ENCODE measurements around the gene SUN1.
A peak's percentile ranks its signal among the peaks of the same experiment; 100 is the strongest.
"Not testable (repeated sequence)": the region's sequence is repeated elsewhere in the genome, so short reads cannot be mapped to it uniquely, and the experiment has no call there.

The SUN1 gene

DNA sequence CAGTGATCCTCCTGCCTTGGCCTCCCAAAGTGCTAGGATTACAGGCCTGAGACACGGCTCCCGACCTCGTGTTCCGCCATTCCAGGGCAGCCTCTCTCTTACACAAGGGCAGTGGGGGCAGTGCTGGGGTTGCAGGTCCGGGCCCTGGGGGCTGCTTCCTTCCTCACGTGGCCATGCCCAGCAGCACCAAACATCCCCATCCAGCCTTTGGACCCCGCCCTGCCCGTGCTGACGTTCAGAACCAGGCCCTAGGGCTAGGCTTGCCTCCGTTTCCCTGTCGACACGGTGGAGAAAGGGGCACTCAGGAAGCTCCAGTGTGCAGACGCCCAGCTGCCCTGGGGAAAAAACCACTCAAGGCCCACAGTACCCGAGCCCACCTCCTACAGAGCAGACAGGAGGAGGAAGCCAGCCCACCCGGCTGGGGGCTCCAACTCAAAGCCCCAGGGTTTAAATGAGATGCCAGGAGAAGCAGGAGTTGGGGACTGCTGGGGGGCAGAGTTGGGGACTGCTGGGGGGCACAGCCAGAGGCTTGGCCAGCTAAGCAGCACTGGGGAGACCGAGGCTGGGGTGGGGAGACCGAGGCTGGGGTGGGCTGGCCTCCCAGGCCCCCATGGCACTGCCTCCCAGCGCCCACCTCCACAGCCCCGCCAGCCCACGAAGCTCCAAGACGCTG lies 86.3 kb downstream of the SUN1 start:
- DNase-seq (ENCODE audit: low read depth, low spot score): no peak

DNA sequence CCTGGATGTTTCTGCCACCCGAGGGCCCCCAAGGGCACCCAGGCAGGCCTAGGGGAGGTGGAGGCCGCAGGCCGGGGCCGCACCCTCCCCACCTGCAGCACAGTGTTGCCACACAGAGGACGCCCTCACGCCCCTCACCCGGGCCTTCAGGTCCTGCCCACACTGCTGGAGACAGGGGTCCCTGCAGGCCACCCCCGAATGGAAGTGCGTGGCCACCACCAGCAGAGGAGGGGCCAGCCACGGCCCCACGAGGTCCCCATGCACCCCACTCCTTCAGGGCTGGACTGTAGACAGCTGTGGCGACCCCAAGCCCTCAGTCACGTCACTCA lies 86.8 kb downstream of the SUN1 start:
- DNase-seq (ENCODE audit: low read depth, low spot score): no peak

DNA sequence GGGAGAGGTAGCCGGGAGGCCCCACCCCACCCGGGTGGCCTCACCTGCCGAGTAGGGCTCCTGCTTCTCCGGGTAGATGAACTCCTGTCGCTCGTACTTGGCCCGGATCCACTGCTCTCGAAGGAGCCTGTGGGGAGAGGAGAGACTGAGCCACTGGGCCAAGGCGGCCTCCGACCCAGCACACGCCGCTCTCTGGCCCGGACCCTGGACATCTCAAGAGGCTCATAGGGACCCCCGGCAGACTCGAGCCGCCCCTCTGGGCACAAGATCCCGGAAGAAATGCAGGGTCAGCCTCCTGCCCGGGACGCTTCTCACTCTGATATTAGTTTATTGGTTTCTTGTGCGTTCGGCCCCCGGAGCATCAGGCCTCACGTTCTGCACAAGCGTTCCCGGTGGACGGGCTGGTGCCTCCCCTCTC lies 87.7 kb downstream of the SUN1 start:
- no peak for DNase-seq (ENCODE audit: low read depth, low spot score)

DNA sequence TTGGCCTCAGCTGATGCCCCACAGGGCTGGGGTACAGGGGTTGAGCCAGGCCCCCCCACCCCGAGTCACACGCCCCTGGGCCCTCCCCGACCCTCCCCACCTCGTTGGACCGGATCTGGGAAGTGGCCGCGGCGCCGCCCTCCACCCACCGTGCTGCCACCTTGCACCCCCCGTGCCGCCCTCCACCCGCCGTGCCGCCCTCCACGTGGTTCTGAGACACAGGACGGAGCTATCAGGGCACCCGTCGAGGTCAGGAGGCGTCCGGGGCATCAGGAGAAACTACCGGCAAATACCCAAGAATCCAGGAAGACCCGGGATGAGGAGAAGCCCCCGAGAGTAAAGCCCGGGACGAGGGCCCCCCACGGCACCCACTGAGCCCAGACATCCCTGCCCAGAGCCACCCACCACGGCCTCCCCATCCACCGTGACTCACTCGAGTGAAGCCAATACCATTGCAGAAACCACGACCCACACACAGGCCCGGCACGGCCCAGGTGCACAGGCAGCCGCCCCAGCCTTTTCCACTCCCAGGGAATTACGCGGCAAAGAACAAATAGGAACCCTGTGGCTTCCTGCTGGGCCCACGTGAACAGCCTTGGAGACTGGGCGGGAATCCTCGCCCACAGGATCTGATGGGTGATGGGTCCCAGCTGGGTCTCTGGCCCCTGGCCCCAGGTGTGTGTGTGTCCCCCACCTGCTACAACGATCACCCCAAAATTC lies 88.2 kb downstream of the SUN1 start:
- DNase-seq (ENCODE audit: low read depth, low spot score): no peak

DNA sequence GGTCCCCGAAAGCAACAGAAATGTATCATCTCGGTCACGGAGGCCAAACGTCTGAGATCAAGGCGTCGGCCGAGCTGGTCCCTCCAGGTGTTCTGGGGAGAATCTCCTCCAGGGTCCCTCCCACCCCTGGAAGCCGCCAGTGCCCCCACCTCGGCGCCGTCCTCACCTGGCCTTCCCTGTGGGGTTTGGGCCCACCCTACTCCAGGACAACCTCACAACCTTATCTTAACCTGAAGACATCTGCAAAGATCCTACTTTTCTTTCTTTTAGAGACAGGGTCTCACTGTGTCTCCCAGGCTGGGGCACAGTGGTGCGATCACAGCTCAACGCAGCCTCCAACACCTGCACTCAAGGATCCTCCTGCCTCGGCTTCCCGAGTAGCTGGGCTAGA lies 88.8 kb downstream of the SUN1 start:
- DNase-seq (ENCODE audit: low read depth, low spot score): no peak

DNA sequence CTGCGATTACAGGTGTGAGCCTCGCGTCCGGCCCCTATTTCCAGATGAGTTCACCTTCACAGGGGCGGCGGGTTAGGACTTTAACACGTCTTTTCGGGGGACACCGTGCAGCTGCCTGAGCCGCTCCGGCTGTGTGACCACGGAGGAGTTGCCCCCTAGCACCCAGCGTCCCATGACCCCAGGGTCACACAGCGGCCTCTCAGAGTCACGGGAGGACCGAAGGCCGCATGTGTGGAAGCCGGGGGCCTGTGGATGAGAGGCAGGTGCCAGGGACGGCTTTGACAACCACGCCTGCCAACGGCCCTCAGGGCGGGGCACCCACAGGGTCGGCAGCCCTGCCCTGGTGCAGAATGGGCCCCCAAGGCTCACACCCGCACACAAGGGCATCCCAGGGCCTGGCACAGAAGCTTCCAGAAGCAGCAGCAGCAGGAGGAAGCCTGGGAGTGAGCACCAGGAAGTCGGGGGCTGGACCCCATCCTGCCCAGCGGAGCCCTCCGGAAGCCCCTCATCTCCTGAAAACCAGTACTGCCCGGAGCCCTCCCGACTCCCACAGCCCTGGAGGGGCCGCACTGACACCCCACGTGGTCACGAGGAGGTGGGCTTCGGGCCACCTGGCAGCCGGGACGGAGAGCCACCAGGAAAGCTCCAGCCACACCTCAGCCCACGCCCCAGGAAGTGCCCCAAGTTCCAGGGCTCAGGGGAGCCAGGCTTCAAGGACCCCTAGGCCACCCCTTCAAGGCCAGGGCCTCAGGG lies 89.5 kb downstream of the SUN1 start:
- DNase-seq (ENCODE audit: low read depth, low spot score): no peak

DNA sequence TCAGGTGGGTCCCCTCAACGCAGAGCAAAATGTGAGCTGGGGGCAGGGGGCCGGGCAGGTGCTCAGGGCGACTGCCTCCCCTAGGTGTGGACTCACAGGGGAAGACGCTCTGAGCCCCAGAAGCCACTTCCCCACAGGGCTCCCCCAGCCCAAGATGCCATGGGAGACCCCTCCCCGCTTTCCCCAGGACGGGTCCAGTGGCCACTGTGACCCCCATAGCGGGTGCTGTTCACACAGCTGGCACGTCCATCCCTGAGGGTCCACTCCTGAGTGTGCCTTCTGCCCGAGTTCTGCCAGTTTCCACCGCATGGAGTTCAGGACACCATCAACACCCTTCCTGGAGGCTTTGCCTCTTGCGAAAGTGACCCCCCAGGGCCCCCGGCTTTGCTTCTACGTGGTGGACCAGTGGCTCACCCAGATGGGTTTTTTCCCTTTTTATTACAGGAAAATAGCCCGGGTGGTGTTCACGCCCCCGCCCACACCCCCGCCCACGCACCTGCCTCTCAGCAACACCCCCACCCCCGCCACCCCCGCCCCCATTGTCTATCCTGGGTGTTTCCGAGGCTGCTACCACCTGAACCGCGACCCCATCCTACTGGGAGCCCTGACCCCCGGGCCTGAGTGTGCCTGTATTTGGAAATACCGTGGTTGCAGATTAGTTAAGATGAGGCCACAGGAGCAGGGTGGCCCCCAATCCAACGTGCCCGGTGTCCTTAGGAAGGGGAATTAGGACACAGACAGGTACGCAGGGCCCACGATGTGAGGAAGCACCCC lies 90.2 kb downstream of the SUN1 start:
- no peak for DNase-seq (ENCODE audit: low read depth, low spot score)

DNA sequence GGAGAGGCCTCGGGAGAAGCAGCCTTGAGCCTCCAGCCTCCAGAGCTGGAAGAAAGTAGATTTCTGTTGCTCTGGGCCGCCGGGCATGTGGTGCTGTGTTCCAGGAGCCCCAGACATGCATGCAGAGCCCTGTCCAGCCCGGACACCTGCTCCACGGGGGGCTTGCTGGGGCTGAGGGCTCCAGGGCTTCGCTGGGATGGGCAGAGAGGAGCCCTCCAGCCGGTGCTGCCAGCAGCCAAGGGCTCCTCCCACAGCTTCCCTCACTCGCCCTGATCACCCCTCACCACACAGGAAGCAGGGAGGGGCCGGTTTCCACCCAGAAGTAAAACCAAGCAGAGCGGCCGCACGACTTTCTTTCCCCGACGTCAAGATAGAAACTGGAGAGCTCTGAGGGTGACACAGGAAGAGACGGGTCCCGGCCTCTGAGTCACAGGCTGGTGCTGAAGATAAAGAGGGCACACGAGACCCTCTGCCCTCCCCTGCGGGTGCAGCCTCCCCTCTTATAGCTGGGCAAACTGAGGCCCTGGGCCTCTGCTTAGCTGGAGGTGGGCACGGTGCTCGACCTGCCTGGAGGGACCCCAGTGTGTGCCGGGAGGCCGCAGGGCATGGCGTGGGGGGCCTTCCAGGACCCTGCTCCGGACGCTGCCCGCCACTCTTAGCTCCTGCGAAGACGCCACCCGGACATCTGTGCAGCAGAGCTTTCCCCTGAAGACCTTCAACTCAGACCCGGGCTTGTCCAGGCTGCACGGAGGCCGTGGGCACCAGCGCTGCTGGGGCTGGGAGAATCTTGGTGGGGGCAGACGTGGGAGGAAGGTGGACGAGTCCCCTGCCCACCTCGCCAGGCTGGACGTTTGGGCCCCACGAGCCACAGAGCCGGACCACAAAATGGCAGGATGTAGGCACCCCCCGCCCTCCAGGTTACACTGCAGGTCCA lies 91.1 kb downstream of the SUN1 start:
- DNase-seq (ENCODE audit: low read depth, low spot score): peak; percentile 91

DNA sequence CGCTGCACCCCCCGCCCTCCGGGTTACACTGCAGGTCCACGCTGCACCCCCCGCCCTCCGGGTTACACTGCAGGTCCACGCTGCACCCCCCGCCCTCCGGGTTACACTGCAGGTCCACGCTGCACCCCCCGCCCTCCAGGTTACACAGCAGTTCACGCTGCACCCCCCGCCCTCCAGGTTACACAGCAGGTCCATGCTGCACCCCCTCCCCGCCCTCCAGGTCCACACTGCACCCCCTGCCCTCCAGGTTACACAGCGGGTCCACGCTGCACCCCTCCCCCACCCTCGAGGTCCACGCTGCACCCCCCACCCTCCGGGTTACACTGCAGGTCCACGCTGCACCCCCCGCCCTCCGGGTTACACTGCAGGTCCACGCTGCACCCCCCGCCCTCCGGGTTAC lies 91.8 kb downstream of the SUN1 start:
- DNase-seq (ENCODE audit: low read depth, low spot score): not testable (repeated sequence)

Measured in activated naive CD8-positive, alpha-beta T cell treated with anti-CD3 and anti-CD28 coated beads, Interleukin-2, amount 50 U/mL, for 16 hours (primary cell).